Activated CD4-positive, alpha-beta memory T cell treated with anti-CD3 and anti-CD28 coated beads for 36 hours (primary cell): ENCODE results near the gene TRAPPC1. TPM values are rescaled to one million over a fixed set of nuclear protein-coding genes. Genes with fewer than 3 reads are reported as not detected.

Experiments
- CTCF ChIA-PET: fragments of 350-600 bp; sonication (Branson Sonifier 250); formaldehyde crosslinking; loops from one replicate; lab custom pipeline; 2021; ENCODE audit warnings: antibody characterized with exemption, inconsistent platforms; lab: Charles Lee
- POLR2A ChIA-PET: fragments of 350-600 bp; sonication (Branson Sonifier 250); formaldehyde crosslinking; loops from one replicate; lab custom pipeline; 2021; ENCODE audit warnings: antibody characterized with exemption; lab: Charles Lee
- DNase-seq: peaks from one replicate; pipeline ENCODE4 v3.0.0-alpha.2; 2020
- H3K27ac Mint-ChIP-seq: one replicate; pipeline ENCODE4 v1.8.0; 2021; ENCODE audit warnings: mixed read lengths
- H3K27me3 Mint-ChIP-seq: one replicate; pipeline ENCODE4 v1.8.0; 2021; ENCODE audit warnings: mixed read lengths
- H3K36me3 Mint-ChIP-seq: one replicate; pipeline ENCODE4 v1.8.0; 2021; ENCODE audit warnings: mixed read lengths
- H3K4me1 Mint-ChIP-seq: one replicate; pipeline ENCODE4 v1.8.0; 2021; ENCODE audit warnings: low read depth, mixed read lengths
- H3K4me3 Mint-ChIP-seq: one replicate; pipeline ENCODE4 v1.8.0; 2021; ENCODE audit warnings: mild to moderate bottlenecking, mixed read lengths
- H3K9me3 Mint-ChIP-seq: one replicate; pipeline ENCODE4 v1.8.0; 2021; ENCODE audit warnings: mixed read lengths
- intact Hi-C: fragments of 100-400 bp; cut with micrococcal nuclease; formaldehyde crosslinking; loops from one replicate; pipeline ENCODE4 v1.15.1; 2023
- total RNA-seq, 2 experiments: library from RNA; stranded (reverse); gene quantifications; one replicate each; pipeline ENCODE4 v1.2.3, GENCODE V29; 2021

The TRAPPC1 gene, protein sequence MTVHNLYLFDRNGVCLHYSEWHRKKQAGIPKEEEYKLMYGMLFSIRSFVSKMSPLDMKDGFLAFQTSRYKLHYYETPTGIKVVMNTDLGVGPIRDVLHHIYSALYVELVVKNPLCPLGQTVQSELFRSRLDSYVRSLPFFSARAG
- 100 to 1,000 TPM; 197 to 201 TPM for total RNA-seq

DNA sequence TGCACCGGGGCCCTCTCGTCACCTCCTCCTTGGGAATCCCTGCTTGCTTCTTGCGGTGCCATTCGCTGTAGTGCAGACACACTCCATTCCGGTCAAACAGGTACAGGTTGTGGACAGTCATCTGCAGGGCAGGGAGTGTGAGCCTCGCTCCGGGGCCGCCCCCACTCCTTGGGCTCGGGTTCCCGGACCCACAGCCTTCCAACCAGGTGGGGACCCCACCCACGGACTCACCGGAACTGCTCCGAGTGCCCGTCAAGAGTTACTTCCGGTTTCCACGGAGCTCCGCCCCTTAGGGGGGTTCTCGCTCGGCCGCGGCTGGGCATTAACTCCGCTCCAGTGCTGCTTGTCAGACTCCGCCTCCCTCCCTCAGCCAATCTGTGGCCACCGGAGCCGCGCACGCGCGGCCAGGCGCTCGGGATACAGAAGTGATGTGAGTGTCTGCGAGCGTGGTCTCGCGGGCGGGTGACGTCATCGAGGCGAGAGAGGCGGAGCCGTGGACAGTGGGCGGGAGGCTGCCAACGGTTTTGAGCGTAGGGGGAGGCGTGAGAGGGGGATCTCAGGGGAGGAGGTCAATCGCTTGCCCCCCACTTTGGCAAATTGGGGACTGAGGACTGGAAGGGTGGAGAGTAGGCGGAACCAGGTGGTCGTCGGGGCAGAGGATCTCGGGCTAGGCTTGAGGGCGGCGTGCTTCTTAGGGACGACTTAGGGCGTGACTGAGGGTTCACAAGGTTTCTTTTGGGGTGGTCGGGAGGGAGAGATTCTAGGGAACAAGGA is at the start of gene TRAPPC1, which contains the start of gene CNTROB:
TRAPPC1 (minus strand) TSS at position 238 of the 774 bp plus-strand sequence; CDS start at position 121, 117 bp downstream.
CNTROB (plus strand) TSS at position 498 of the 774 bp plus-strand sequence. CDS start 874 bp downstream, outside the sequence.
- ChIA-PET CTCF (interaction anchor here (0.6 to 5.3 kb wide), 20 partner anchors 9 to 636 kb away, joined by 3 to 93 read pairs (median 5); partner anchors contain the start of genes NAA38, RNF227 and TP53), POLR2A (interaction anchor here (0.6 to 4.7 kb wide), 6 partner anchors 9 to 349 kb away, joined by 3 to 42 read pairs (median 4); partner anchors contain the start of genes MPDU1 and RNF227)
- H3K4me1 Mint-ChIP-seq, result peaks cover 47% of the 10 kb centered on the region
- H3K4me3 Mint-ChIP-seq, result peak within 1 kb of the TSS; percentile 93
- intact Hi-C loops, result loop anchor here (1.0 to 5.0 kb wide), 4 partner anchors 17 to 185 kb away; partner anchors contain the start of gene ALOXE3
- peak within 1 kb of the TSS; percentile 88 for H3K27ac Mint-ChIP-seq
- peaks cover 27% of the 10 kb centered on the region for H3K36me3 Mint-ChIP-seq
- no peaks in the 10 kb centered on the region for H3K27me3 Mint-ChIP-seq
- no peaks in the 10 kb centered on the region for H3K9me3 Mint-ChIP-seq
- peak; percentile 100 for DNase-seq

DNA sequence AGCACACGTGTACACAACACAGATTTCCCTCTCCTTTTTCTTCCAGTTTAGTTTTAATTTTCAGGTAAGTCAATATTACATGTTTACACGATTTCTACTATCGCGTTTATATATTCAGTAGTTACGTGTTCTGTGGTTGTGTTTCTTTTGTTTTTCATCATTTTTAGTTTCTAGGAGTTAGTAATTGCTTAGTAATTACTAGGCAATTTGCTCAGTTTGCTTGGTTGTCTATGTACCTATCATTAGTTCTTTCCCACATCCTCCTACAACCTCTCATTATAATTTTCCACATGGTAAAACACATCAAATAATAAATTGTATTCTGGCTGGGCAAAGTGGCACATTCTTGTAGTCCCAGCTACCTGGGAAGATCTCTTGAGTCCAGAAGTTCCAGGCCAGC is 46.1 kb upstream of the TRAPPC1 start:
- ChIA-PET POLR2A (no interaction called here), CTCF (interaction anchor here (0.6 to 1.7 kb wide), 5 partner anchors 10 to 114 kb away, joined by 3 to 7 read pairs (median 3); no protein-coding TSS in a partner anchor)
- intact Hi-C loops, result no loop called here
- Mint-ChIP-seq H3K9me3 (peaks cover 16% of the 10 kb centered on the region), H3K27me3 (peaks cover 14% of the 10 kb centered on the region), H3K36me3 (peaks cover 14% of the 10 kb centered on the region), H3K4me3 (no peak overlapping the region), H3K4me1 (peaks cover 6% of the 10 kb centered on the region), H3K27ac (no peak overlapping the region)
- DNase-seq, result no peak

DNA sequence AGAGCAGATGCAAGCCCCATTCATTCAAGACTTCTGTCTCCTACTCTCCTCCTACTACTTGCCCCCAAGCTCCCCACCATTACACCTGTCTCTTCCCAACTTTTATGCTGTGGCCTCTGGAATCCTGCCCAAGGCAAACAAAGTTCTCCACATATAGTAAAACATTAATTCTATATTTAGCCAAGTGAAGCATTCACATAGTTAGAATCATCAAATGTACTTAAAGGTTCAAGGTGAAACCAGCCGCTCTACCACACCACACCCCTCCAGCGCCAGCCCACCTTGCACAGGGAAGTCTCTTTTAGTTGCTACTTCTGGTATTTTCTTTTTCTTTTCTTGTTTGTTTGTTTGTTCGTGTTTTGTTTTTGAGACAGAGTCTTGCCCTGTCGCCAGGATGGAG is 45.3 kb upstream of the TRAPPC1 start:
- CTCF ChIA-PET, result interaction anchor here (0.5 to 1.7 kb wide), 3 partner anchors 13 to 115 kb away, joined by 3 to 7 read pairs (median 3); no protein-coding TSS in a partner anchor
- Mint-ChIP-seq H3K9me3 (peaks cover 16% of the 10 kb centered on the region), H3K4me1 (peaks cover 6% of the 10 kb centered on the region), H3K36me3 (peaks cover 14% of the 10 kb centered on the region), H3K27ac (no peak overlapping the region), H3K4me3 (no peak overlapping the region), H3K27me3 (peaks cover 11% of the 10 kb centered on the region)
- intact Hi-C loops, result no loop called here
- no peak for DNase-seq
- POLR2A ChIA-PET, result no interaction called here

DNA sequence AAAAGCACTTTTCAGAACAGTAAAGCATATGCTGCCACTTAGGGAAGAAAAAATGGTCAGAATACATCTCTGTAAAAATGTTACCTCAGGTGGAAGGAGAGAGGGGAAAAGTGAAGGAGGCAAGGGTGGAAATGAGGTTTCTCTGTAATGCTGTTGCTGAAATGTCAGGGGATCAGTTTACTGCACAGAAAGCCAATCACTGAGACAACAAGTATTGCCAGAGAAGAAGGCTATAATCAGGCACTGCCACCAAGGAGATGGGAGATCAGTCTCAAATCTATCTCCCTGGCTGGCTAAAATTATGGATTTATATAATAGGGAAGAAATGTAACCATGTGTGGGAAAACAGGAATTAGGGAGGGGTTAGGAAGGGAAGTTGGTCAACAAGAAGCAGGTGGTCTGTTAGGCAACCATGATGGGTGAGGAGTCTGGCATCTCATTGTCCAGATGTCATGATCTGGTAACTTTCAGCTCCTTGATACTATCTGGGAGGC is 42.9 kb upstream of the TRAPPC1 start:
- DNase-seq, result no peak
- intact Hi-C loops, result no loop called here
- POLR2A ChIA-PET, result no interaction called here
- H3K9me3 Mint-ChIP-seq, result peaks cover 16% of the 10 kb centered on the region
- CTCF ChIA-PET, result no interaction called here
- no peak overlapping the region for H3K4me3 Mint-ChIP-seq
- H3K27ac Mint-ChIP-seq, result no peak overlapping the region
- H3K27me3 Mint-ChIP-seq, result peaks cover 13% of the 10 kb centered on the region
- peaks cover 14% of the 10 kb centered on the region for H3K36me3 Mint-ChIP-seq
- H3K4me1 Mint-ChIP-seq, result peaks cover 6% of the 10 kb centered on the region

DNA sequence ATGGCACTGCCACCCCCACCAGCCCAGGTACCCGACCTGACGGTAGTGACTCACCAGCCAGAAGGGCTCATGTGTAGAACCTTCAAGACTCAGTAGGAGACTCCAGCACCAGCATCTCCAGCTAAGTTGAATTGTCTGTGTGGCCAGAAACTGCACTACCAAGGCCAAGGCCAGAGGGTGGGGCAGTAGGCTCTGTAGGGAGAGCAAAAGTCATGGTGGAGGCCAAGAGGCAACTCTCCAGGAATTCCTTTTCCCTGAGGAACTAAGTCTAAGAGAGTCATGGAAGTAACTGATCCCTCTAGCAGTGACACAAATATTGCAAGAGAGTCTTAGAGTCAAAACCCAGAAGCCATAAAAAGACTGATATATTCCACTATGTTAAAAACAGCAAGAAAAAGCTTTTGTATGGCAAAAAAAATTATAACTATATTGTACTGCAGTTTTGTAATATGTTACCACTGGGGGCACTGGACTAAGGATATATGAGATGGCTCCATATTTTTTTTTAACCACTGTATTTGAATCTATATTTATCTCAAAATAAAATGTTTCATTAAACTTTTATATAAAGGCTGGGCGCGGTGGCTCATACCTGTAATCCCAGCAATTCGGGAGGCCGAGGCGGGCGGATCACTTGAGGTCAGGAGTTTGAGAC is 40.5 kb upstream of the TRAPPC1 start:
- intact Hi-C loops, result no loop called here
- Mint-ChIP-seq H3K36me3 (peaks cover 14% of the 10 kb centered on the region), H3K27me3 (peaks cover 12% of the 10 kb centered on the region), H3K9me3 (peaks cover 16% of the 10 kb centered on the region), H3K4me1 (no peaks in the 10 kb centered on the region), H3K27ac (no peak overlapping the region), H3K4me3 (no peak overlapping the region)
- ChIA-PET POLR2A (no interaction called here), CTCF (interaction anchor here (0.6 to 1.5 kb wide), 5 partner anchors 10 to 892 kb away, joined by 3 to 4 read pairs (median 3); no protein-coding TSS in a partner anchor)
- no peak for DNase-seq

DNA sequence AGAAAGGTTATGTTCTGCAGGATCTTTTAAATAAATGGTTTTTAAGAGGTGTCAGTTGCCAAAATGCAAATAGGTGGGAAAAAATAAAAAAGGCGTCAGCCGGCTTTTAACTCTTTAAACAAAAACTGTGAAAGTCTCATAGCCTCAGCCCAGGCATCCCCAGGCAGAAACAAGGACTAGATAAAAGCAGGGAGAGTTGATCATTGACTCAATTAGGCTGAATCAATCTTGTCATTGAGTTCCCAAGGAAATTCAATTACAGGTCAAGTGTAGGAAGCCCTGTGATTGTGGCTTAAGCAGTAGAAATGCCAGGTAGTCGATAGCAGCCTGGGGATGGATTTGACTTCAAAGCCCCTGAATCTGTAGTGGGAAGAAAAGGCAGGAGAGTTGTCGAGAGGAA is 39.9 kb upstream of the TRAPPC1 start:
- Mint-ChIP-seq H3K27me3 (peaks cover 7% of the 10 kb centered on the region), H3K27ac (no peak overlapping the region), H3K36me3 (peaks cover 13% of the 10 kb centered on the region), H3K9me3 (peaks cover 16% of the 10 kb centered on the region), H3K4me3 (no peak overlapping the region), H3K4me1 (no peaks in the 10 kb centered on the region)
- DNase-seq, result no peak
- CTCF ChIA-PET, result interaction anchor here (0.9 to 1.3 kb wide), 3 partner anchors 9 to 18 kb away, joined by 3 to 5 read pairs (median 4); no protein-coding TSS in a partner anchor
- intact Hi-C loops, result no loop called here
- POLR2A ChIA-PET, result no interaction called here

DNA sequence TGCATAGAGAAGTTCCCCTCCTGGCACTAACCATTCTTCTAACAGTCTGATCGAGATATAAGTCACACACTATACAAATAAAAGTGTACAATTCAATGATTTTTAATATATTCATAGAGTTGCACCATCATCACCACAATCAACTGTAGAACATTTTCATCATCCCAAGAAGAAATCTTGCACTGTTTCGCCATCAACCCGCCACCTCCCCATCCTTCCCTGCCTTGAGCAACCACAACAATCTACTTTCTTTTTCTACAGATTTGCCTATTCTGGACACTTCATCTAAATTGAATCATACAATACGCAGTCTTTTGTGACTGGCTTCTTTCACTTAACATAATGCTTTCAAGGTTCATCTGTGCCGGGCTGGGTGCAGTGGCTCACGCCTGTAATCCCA is 37.7 kb upstream of the TRAPPC1 start:
- Mint-ChIP-seq H3K36me3 (peaks cover 2% of the 10 kb centered on the region), H3K4me1 (no peaks in the 10 kb centered on the region), H3K4me3 (no peak overlapping the region), H3K27ac (peak overlapping the region; percentile 57), H3K27me3 (peaks cover 2% of the 10 kb centered on the region), H3K9me3 (peaks cover 3% of the 10 kb centered on the region)
- ChIA-PET POLR2A (no interaction called here), CTCF (no interaction called here)
- intact Hi-C loops, result no loop called here
- no peak for DNase-seq

DNA sequence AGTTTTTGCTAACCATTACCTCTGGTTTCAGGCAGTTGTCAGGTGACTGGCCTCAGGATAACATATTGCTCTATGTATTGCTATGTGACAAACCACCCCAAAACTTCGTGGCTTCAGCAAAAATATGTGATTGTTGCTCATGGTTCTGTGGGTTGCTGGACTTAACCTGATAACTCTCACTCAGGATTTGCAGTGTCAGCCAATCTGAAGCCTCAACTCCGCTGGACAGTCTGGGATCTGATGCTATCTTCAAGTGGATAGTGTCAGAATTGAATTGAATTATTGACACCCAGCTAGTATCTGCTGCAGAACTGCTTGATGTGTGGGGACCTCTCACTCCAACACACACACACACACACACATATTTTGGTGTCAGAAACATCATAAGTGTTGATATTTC is 36.0 kb upstream of the TRAPPC1 start:
- ChIA-PET POLR2A (no interaction called here), CTCF (no interaction called here)
- Mint-ChIP-seq H3K9me3 (no peaks in the 10 kb centered on the region), H3K27me3 (peaks cover 2% of the 10 kb centered on the region), H3K27ac (no peak overlapping the region), H3K4me3 (no peak overlapping the region), H3K4me1 (no peaks in the 10 kb centered on the region), H3K36me3 (no peaks in the 10 kb centered on the region)
- intact Hi-C loops, result no loop called here
- DNase-seq, result no peak

DNA sequence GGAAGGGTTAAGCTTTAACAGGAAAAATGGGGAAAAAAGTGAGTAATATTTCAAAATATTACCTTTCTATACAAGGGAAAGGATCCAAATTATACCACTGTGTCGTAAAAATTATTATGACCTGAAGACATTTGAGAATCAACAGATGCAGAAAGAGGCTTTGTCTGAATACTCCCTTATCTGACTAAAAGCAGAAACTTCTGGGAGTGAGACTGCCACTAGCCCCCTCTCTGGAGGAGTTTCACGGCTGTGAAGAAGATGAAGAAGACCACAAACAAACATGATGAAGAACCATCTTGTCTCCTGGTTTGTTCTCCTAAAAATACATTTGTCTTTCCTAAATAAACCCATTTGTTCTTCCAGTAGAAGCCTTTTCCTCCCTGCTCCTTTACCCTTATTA is 29.7 kb upstream of the TRAPPC1 start:
- intact Hi-C loops, result no loop called here
- Mint-ChIP-seq H3K27ac (no peak overlapping the region), H3K9me3 (no peaks in the 10 kb centered on the region), H3K36me3 (no peaks in the 10 kb centered on the region), H3K27me3 (peaks cover 9% of the 10 kb centered on the region), H3K4me1 (no peaks in the 10 kb centered on the region), H3K4me3 (no peak overlapping the region)
- no peak for DNase-seq
- ChIA-PET CTCF (interaction anchor here (0.6 to 1.2 kb wide), 3 partner anchors 14 to 96 kb away, joined by 3 to 5 read pairs (median 3); no protein-coding TSS in a partner anchor), POLR2A (no interaction called here)

DNA sequence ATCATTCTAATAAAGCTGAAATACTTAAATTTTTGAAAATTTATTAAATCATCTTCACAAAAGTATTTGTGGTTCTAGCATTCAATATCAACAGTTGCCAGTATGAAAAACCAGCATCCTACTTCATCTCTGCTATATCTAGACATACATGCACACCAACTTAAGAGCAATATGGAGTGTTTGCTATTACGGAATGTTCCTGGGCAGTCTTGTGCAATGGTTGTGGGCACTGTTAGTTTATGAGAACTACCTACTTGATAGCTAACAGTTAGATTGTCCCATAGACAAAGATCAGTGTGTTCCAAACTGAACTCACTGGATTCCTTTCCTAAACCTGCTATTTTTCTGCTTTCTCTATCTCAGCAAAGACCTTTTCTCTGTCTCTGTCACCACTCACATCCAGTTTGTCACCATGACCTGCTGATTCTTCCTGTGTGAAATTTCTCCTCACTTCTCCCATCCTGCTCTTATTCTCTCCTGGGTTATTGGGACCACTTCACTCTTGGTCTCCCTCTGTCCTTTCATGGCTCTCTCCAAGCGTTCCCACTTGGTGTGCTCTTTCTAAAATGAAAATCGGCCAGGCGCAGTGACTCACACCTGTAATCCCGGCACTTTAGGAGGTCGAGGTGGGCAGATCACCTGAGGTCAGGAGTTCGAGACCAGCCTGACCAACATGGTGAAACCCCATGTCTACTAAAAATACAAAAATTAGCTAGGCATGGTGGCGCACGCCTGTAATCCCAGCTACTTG is 27.9 kb upstream of the TRAPPC1 start:
- POLR2A ChIA-PET, result no interaction called here
- Mint-ChIP-seq H3K4me3 (no peak overlapping the region), H3K27ac (no peak overlapping the region), H3K27me3 (peaks cover 9% of the 10 kb centered on the region), H3K36me3 (no peaks in the 10 kb centered on the region), H3K9me3 (no peaks in the 10 kb centered on the region), H3K4me1 (no peaks in the 10 kb centered on the region)
- intact Hi-C loops, result no loop called here
- CTCF ChIA-PET, result interaction anchor here (1.3 kb wide), 1 partner anchor 29 kb away, joined by 3 read pairs; no protein-coding TSS in a partner anchor
- DNase-seq, result no peak
